Measurements from ENCODE around the gene CAP1.

CAP1 gene

GRCh38 chr1:40096977-40097782, 56.7 kb downstream of the CAP1 start, which contains the start of gene PPT1:
TSS of gene PPT1 (minus strand) at chr1:40097252. CDS start at chr1:40097238, 14 bp downstream.
- peak; percentile 71 for DNase-seq (ENCODE audit: low read depth)

GRCh38 chr1:40102038-40102437, 61.5 kb downstream of the CAP1 start:
- DNase-seq (ENCODE audit: low read depth): no peak

GRCh38 chr1:40102896-40103295, 62.4 kb downstream of the CAP1 start:
- DNase-seq (ENCODE audit: low read depth): no peak

GRCh38 chr1:40105028-40105427, 64.5 kb downstream of the CAP1 start:
- no peak for DNase-seq (ENCODE audit: low read depth)

GRCh38 chr1:40107290-40107959, 66.9 kb downstream of the CAP1 start:
- DNase-seq (ENCODE audit: low read depth): no peak

GRCh38 chr1:40110389-40110788, 69.9 kb downstream of the CAP1 start:
- DNase-seq (ENCODE audit: low read depth): no peak

- DNase-seq (ENCODE audit: low read depth): no peak
Measured at GRCh38 chr1:40114400-40114799, 73.9 kb downstream of the CAP1 start.

- no peak for DNase-seq (ENCODE audit: low read depth)
Measured at GRCh38 chr1:40120128-40120527, 79.6 kb downstream of the CAP1 start.

Measured in activated T-cell treated with anti-CD3 and anti-CD28 coated beads for 24 hours (primary cell).